SU-DHL-6 (cell line): Measurements from ENCODE around the gene TRMT10B.

ENCODE experiments used
- H2AFZ ChIP-seq: fragments of 200-600 bp; sonication (generic); 2 replicates; pipeline ENCODE4 v1.6.1; 2014; ENCODE audit warnings: low read depth, mild to moderate bottlenecking, moderate library complexity, mixed read lengths, antibody characterized with exemption, low read length; ENCODE audit not compliant: severe bottlenecking
- H3F3A ChIP-seq: fragments of 200-600 bp; shearing (Covaris generic); 2 replicates; pipeline ENCODE4 v1.6.0; 2016; ENCODE audit warnings: antibody characterized with exemption, mild to moderate bottlenecking; ENCODE audit not compliant: insufficient read depth
- H3K27ac ChIP-seq: fragments of 200-600 bp; sonication (generic); 2 replicates; pipeline ENCODE4 v1.5.1; 2016; ENCODE audit warnings: low read depth, mild to moderate bottlenecking, low read length, moderate library complexity, mixed read lengths
- H3K27me3 ChIP-seq: fragments of 200-600 bp; sonication (generic), shearing (Covaris generic); 2 replicates; pipeline ENCODE4 v1.6.0; 2014; ENCODE audit warnings: mild to moderate bottlenecking, low read length
- H3K36me3 ChIP-seq: fragments of 200-600 bp; sonication (generic); 2 replicates; pipeline ENCODE4 v1.6.1; 2014; ENCODE audit warnings: mild to moderate bottlenecking, low read length, mixed read lengths
- H3K4me2 ChIP-seq: fragments of 300-600, 200-600 bp; shearing (Covaris generic), sonication (generic); 2 replicates; pipeline ENCODE4 v1.6.0; 2014; ENCODE audit warnings: low read length, low read depth, mild to moderate bottlenecking; ENCODE audit not compliant: poor library complexity, severe bottlenecking
- H3K4me3 ChIP-seq: fragments of 200-600 bp; sonication (generic); 2 replicates; pipeline ENCODE4 v1.5.1; 2014; ENCODE audit warnings: antibody characterized with exemption, low read length, mild to moderate bottlenecking, mixed read lengths; ENCODE audit not compliant: insufficient read depth, poor library complexity, severe bottlenecking
- H3K79me2 ChIP-seq: fragments of 200-600 bp; sonication (generic); 2 replicates; pipeline ENCODE4 v1.6.1; 2014; ENCODE audit warnings: mild to moderate bottlenecking, low read length, moderate library complexity; ENCODE audit not compliant: insufficient read depth
- H3K9ac ChIP-seq: fragments of 200-600 bp; sonication (generic); 2 replicates; pipeline ENCODE4 v1.7.0; 2014; ENCODE audit warnings: mild to moderate bottlenecking, low read length
- H3K9me2 ChIP-seq: fragments of 200-600 bp; sonication (generic); replicated peaks from 2 replicates; pipeline ENCODE4 v1.6.1; 2014; ENCODE audit warnings: low read length; ENCODE audit not compliant: insufficient read depth
- H3K9me3 ChIP-seq: fragments of 200-600 bp; sonication (generic); 2 replicates; pipeline ENCODE4 v1.6.1; 2014; ENCODE audit warnings: low read length, mixed read lengths; ENCODE audit not compliant: insufficient read depth
- H4K20me1 ChIP-seq: fragments of 200-600 bp; sonication (generic); 2 replicates; pipeline ENCODE4 v1.6.1; 2014; ENCODE audit warnings: low read depth, mild to moderate bottlenecking, antibody characterized with exemption, low read length, moderate library complexity, mixed read lengths
- CTCF ChIP-seq: fragments of 200-600 bp; sonication (generic); IDR thresholded peaks from one replicate; pipeline ENCODE4 v1.5.1; 2017; ENCODE audit warnings: antibody characterized with exemption, mild to moderate bottlenecking, low read length, moderate library complexity; ENCODE audit not compliant: insufficient read depth, poor library complexity, severe bottlenecking
- EZH2phosphoT487 ChIP-seq: fragments of 200-600 bp; sonication (generic), shearing (Covaris generic); conservative IDR thresholded peaks from 2 replicates; pipeline ENCODE4 v1.6.1; 2018; ENCODE audit warnings: mild to moderate bottlenecking, antibody characterized with exemption, low read length, moderate library complexity, mixed read lengths

TRMT10B gene

GRCh38 chr9:37707748-37708147 is 45.9 kb upstream of the TRMT10B start:
- no peaks in the 10 kb centered on the region; the same call in 1 of the 2 replicates for H3K27me3 ChIP-seq

GRCh38 chr9:37710046-37710445 is 43.6 kb upstream of the TRMT10B start:
- Histone ChIP-seq H3K36me3 (no peaks in the 10 kb centered on the region), H3K4me3 (no peak overlapping the region), H3K9ac (no peak overlapping the region), H3K9me2 (no peaks in the 10 kb centered on the region), H3K79me2 (no peaks in the 10 kb centered on the region), H3K4me2 (no peak overlapping the region), H3K9me3 (no peaks in the 10 kb centered on the region), H3K27ac (no peak overlapping the region), H3F3A (no peaks in the 10 kb centered on the region), H2AFZ (no peak overlapping the region), H3K27me3 (no peaks in the 10 kb centered on the region; the same call in 1 of the 2 replicates), H4K20me1 (no peaks in the 10 kb centered on the region)
- no peak for TF ChIP-seq EZH2phosphoT487
- no peak for TF ChIP-seq CTCF

More at GRCh38 chr9:37707748-37708147, 45.9 kb upstream of the TRMT10B start:
- Histone ChIP-seq H3K27ac (no peak overlapping the region), H2AFZ (no peak overlapping the region), H3K36me3 (no peaks in the 10 kb centered on the region), H4K20me1 (no peaks in the 10 kb centered on the region), H3K4me2 (no peak overlapping the region), H3K9me2 (no peaks in the 10 kb centered on the region), H3K79me2 (no peaks in the 10 kb centered on the region), H3K4me3 (no peak overlapping the region), H3F3A (no peaks in the 10 kb centered on the region), H3K9me3 (no peaks in the 10 kb centered on the region), H3K9ac (no peak overlapping the region)
- no peak for TF ChIP-seq CTCF
- no peak for TF ChIP-seq EZH2phosphoT487

GRCh38 chr9:37715260-37715659 is 38.3 kb upstream of the TRMT10B start:
- H3K27ac ChIP-seq = no peak overlapping the region
- no peak overlapping the region for H3K9ac ChIP-seq
- H3K27me3 ChIP-seq = no peaks in the 10 kb centered on the region
- no peaks in the 10 kb centered on the region for H3K36me3 ChIP-seq
- no peak overlapping the region for H3K4me2 ChIP-seq
- H4K20me1 ChIP-seq = no peaks in the 10 kb centered on the region
- no peak overlapping the region for H3K4me3 ChIP-seq
- no peaks in the 10 kb centered on the region for H3K9me2 ChIP-seq
- no peak for TF ChIP-seq EZH2phosphoT487
- no peak for TF ChIP-seq CTCF
- H3K9me3 ChIP-seq = no peaks in the 10 kb centered on the region
- no peak overlapping the region for H2AFZ ChIP-seq
- no peaks in the 10 kb centered on the region for H3K79me2 ChIP-seq
- H3F3A ChIP-seq = no peaks in the 10 kb centered on the region

- no peak overlapping the region for H3K9ac ChIP-seq
- H4K20me1 ChIP-seq = no peaks in the 10 kb centered on the region
- no peak overlapping the region for H3K4me2 ChIP-seq
- TF ChIP-seq CTCF (no peak), EZH2phosphoT487 (no peak)
- no peak overlapping the region for H2AFZ ChIP-seq
- no peaks in the 10 kb centered on the region for H3F3A ChIP-seq
- H3K9me3 ChIP-seq = no peaks in the 10 kb centered on the region
- H3K27ac ChIP-seq = no peak overlapping the region
- no peak overlapping the region for H3K4me3 ChIP-seq
- no peaks in the 10 kb centered on the region for H3K27me3 ChIP-seq
- H3K79me2 ChIP-seq = no peaks in the 10 kb centered on the region
- H3K9me2 ChIP-seq = no peaks in the 10 kb centered on the region
- H3K36me3 ChIP-seq = no peaks in the 10 kb centered on the region
These were observed 37.6 kb upstream of the TRMT10B start for GRCh38 chr9:37715991-37716505.
